CD4-positive, alpha-beta T cell (primary cell): Measurements from ENCODE around the gene AFAP1. TPM values are rescaled to one million over a fixed set of nuclear protein-coding genes. Genes with fewer than 3 reads are reported as not detected.

Experiments used
- ATAC-seq: fragments of 200-7000 bp; cut with Tn5 transposase; one replicate; pipeline ENCODE4 v1.10.0; 2022; ENCODE audit warnings: mild to moderate bottlenecking; ENCODE audit not compliant: poor library complexity
- CTCF ChIA-PET: fragments of 350-600 bp; sonication (Branson Sonifier 250); formaldehyde crosslinking; loops from one replicate; lab custom pipeline; 2021; ENCODE audit warnings: antibody characterized with exemption, inconsistent platforms; lab: Charles Lee
- POLR2A ChIA-PET: fragments of 350-600 bp; sonication (Branson Sonifier 250); formaldehyde crosslinking; loops from one replicate; lab custom pipeline; 2021; ENCODE audit warnings: antibody characterized with exemption, inconsistent platforms; lab: Charles Lee
- DNase-seq, 14 experiments: peaks; one replicate each; pipeline ENCODE4 v3.0.0-alpha.2; 2013 to 2020; ENCODE audit warnings: mixed read lengths in 2 of 14
- H3K27ac ChIP-seq, 2 donors: one replicate each; pipeline versions ENCODE4 v1.5.1 to v1.7.0; 2013; ENCODE audit warnings: low read length in 2 of 2, low read depth in 1 of 2, mild to moderate bottlenecking in 1 of 2
- H3K27me3 ChIP-seq, 2 experiments: 1 replicate in 1 of 2; 2 replicates in 1 of 2; pipeline versions ENCODE4 v1.6.1 to v1.7.0; 2013; ENCODE audit warnings: low read length in 2 of 2, control low read depth in 1 of 2, mild to moderate bottlenecking in 1 of 2, moderate library complexity in 1 of 2; ENCODE audit not compliant: insufficient read depth in 2 of 2, control insufficient read depth in 1 of 2
- H3K36me3 ChIP-seq: one replicate; pipeline ENCODE4 v1.6.1; 2013; ENCODE audit warnings: low read length, control low read depth; ENCODE audit not compliant: insufficient read depth
- H3K4me1 ChIP-seq: one replicate; pipeline ENCODE4 v1.6.1; 2013; ENCODE audit warnings: low read length, control low read depth; ENCODE audit not compliant: insufficient read depth
- H3K4me3 ChIP-seq: one replicate; pipeline ENCODE4 v1.5.1; 2013; ENCODE audit warnings: mild to moderate bottlenecking, low read length, moderate library complexity
- H3K9me3 ChIP-seq, 2 experiments: 1 replicate in 1 of 2; 2 replicates in 1 of 2; pipeline versions ENCODE4 v1.6.1 to v1.7.0; 2013; ENCODE audit warnings: low read length in 2 of 2, mild to moderate bottlenecking in 2 of 2, control low read depth in 1 of 2, moderate library complexity in 1 of 2; ENCODE audit not compliant: control insufficient read depth in 1 of 2, insufficient read depth in 1 of 2
- H3K27ac Mint-ChIP-seq: one replicate; pipeline ENCODE4 v1.8.0; 2020; ENCODE audit warnings: mixed read lengths
- H3K27me3 Mint-ChIP-seq: one replicate; pipeline ENCODE4 v1.8.0; 2021; ENCODE audit warnings: mixed read lengths
- H3K36me3 Mint-ChIP-seq: one replicate; pipeline ENCODE4 v1.8.0; 2021; ENCODE audit warnings: low read depth, mixed read lengths
- H3K4me1 Mint-ChIP-seq: one replicate; pipeline ENCODE4 v1.8.0; 2021; ENCODE audit warnings: low read depth, mixed read lengths
- H3K4me3 Mint-ChIP-seq: one replicate; pipeline ENCODE4 v1.8.0; 2020; ENCODE audit warnings: mild to moderate bottlenecking, mixed read lengths
- H3K9me3 Mint-ChIP-seq: one replicate; pipeline ENCODE4 v1.8.0; 2020; ENCODE audit warnings: mixed read lengths
- CTCF ChIP-seq: fragments of 200-600 bp; IDR thresholded peaks from one replicate; pipeline ENCODE4 v1.8.0; 2022; ENCODE audit warnings: antibody characterized with exemption, mild to moderate bottlenecking
- intact Hi-C, 2 experiments: fragments of 100-400 bp; cut with DNase I in 1 of 2; cut with micrococcal nuclease in 1 of 2; formaldehyde crosslinking; loops; one replicate each; pipeline versions ENCODE4 v1.15.1 to v1.9.0; 2023 to 2025; cut with DNase I, micrococcal nuclease
- total RNA-seq, 174 experiments: library from RNA in 2 of 174; stranded (reverse) in 2 of 174; gene quantifications; one replicate each; pipeline ENCODE4 v1.2.3 and lab custom pipeline; 2021 to 2026

AFAP1 gene
- total RNA-seq, 2 experiments from 2014 or later, result 9.8 to 10.9 TPM

GRCh38 chr4:7737268-7737645, 202.4 kb downstream of the AFAP1 start:
- no peaks in the 10 kb centered on the region for H3K27me3 ChIP-seq
- H3K4me3 ChIP-seq, result no peak overlapping the region
- H3K4me1 ChIP-seq, result no peaks in the 10 kb centered on the region
- TF ChIP-seq CTCF, result no peak
- ChIA-PET CTCF (no interaction called here), POLR2A (no interaction called here)
- H3K4me1 Mint-ChIP-seq, result no peaks in the 10 kb centered on the region
- intact Hi-C loops, result no loop called here
- no peak for DNase-seq
- H3K27ac Mint-ChIP-seq, result no peak overlapping the region
- H3K9me3 ChIP-seq, result peaks cover 0 to 29% of the 10 kb centered on the region in 2 experiments
- no peaks in the 10 kb centered on the region for H3K36me3 Mint-ChIP-seq
- no peaks in the 10 kb centered on the region for H3K36me3 ChIP-seq
- no peak for ATAC-seq
- no peak overlapping the region for H3K27ac ChIP-seq
- H3K27me3 Mint-ChIP-seq, result no peaks in the 10 kb centered on the region
- H3K4me3 Mint-ChIP-seq, result no peak overlapping the region
- no peaks in the 10 kb centered on the region for H3K9me3 Mint-ChIP-seq

DNA sequence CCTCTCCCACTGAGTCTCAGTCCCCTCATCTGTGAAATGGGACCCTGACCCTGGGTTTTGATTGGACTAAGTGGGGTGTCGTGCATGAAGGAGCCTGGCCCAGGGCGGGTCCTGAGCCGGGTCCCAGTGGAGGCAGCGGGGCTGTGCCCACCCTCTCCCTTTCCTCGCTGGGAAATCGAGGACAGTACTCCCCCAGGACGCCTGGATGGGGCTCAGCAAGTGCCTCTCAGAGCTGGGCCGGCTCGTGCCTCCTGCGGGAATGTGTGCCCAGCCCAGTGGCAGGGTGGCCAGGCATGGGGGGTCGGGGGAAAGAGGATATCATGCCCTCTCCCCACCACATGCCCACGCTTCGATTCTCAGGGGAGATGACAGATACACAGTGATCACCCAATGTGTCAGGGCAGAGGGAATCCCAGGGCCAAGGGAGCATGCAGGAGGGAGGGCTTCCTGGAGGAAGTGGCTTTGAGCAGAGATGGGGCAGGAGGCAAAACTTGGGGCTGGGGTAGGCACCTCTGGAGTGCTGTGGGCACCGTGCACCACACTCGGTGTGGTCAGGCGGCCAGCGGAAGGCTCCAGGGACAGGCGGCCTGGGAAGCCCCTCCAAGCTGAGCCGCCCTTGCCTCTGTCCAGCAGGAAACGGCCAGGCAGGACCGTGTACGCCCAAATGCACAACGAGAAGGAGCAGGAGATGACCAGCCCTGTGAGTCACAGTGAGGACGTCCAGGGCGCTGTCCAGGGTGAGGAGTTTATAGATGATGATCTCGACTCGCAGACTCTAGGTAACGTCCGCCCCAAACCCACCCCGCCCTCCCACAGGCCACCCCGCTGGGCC, 203.0 kb downstream of the AFAP1 start:
- no peak overlapping the region for H3K27ac Mint-ChIP-seq
- H3K27me3 Mint-ChIP-seq, result no peaks in the 10 kb centered on the region
- Histone ChIP-seq H3K4me3 (no peak overlapping the region), H3K4me1 (no peaks in the 10 kb centered on the region), H3K27me3 (no peaks in the 10 kb centered on the region), H3K27ac (no peak overlapping the region), H3K9me3 (peaks cover 0 to 29% of the 10 kb centered on the region in 2 experiments), H3K36me3 (no peaks in the 10 kb centered on the region)
- ChIA-PET CTCF (no interaction called here), POLR2A (no interaction called here)
- TF ChIP-seq CTCF, result no peak
- no peaks in the 10 kb centered on the region for H3K9me3 Mint-ChIP-seq
- no peak overlapping the region for H3K4me3 Mint-ChIP-seq
- intact Hi-C loops, result no loop called here
- no peaks in the 10 kb centered on the region for H3K36me3 Mint-ChIP-seq
- ATAC-seq (no peak), DNase-seq (no peak)
- no peaks in the 10 kb centered on the region for H3K4me1 Mint-ChIP-seq

- intact Hi-C loops, result no loop called here
- no peaks in the 10 kb centered on the region for H3K36me3 ChIP-seq
- H3K4me3 ChIP-seq, result no peak overlapping the region
- H3K4me1 ChIP-seq, result no peaks in the 10 kb centered on the region
- no peak overlapping the region for H3K4me3 Mint-ChIP-seq
- no peaks in the 10 kb centered on the region for H3K36me3 Mint-ChIP-seq
- no peaks in the 10 kb centered on the region for H3K27me3 Mint-ChIP-seq
- H3K9me3 Mint-ChIP-seq, result no peaks in the 10 kb centered on the region
- H3K27me3 ChIP-seq, result no peaks in the 10 kb centered on the region
- ChIA-PET POLR2A (no interaction called here), CTCF (no interaction called here)
- TF ChIP-seq CTCF, result no peak
- ATAC-seq (no peak), DNase-seq (no peak)
- H3K27ac ChIP-seq, result no peak overlapping the region
- H3K4me1 Mint-ChIP-seq, result no peaks in the 10 kb centered on the region
- peaks cover 0 to 29% of the 10 kb centered on the region in 2 experiments for H3K9me3 ChIP-seq
- no peak overlapping the region for H3K27ac Mint-ChIP-seq
These were observed 203.7 kb downstream of the AFAP1 start for GRCh38 chr4:7735961-7736360.
